Measurements from ENCODE around the gene ZNF212. TPM values are rescaled to one million over a fixed set of nuclear protein-coding genes. Genes with fewer than 3 reads are reported as not detected.

Gene ZNF212
- total RNA-seq, 4 donors from 2014 or later: 9.0 to 25.0 (median 14.0) TPM

DNA sequence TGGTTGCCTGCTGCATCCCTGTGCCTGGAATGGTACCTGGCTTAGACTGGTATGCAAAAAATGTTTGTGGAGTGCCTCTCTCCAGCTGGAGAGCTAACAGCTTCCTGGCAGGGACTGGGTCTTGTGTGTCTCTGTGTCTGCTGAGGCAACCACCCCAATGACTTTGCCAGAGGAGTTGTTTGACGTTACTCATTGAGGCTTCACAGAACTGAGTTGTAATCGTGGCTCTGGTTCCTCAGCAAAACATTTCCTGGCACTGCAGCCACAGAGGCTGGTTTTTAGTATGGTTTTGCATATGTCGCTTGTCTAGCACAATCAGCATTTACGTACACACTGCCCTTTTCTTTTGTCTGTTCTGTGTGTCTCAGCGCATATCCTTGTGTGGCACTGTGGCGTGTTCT lies 36.6 kb upstream of the ZNF212 start:
- DNase-seq (ENCODE audit: low spot score in 2 of 2): no peak
- intact Hi-C loops (cut with DNase I; ENCODE audit: low total_unique reads): no loop called here
- no peak overlapping the region for H3K4me3 ChIP-seq (ENCODE audit: low read depth, poor library complexity, severe bottlenecking)
- 83 to 85% methylated on average over 6 of the region's 6 CpGs for WGBS, 2 donors
- TF ChIP-seq, protein P1, sequence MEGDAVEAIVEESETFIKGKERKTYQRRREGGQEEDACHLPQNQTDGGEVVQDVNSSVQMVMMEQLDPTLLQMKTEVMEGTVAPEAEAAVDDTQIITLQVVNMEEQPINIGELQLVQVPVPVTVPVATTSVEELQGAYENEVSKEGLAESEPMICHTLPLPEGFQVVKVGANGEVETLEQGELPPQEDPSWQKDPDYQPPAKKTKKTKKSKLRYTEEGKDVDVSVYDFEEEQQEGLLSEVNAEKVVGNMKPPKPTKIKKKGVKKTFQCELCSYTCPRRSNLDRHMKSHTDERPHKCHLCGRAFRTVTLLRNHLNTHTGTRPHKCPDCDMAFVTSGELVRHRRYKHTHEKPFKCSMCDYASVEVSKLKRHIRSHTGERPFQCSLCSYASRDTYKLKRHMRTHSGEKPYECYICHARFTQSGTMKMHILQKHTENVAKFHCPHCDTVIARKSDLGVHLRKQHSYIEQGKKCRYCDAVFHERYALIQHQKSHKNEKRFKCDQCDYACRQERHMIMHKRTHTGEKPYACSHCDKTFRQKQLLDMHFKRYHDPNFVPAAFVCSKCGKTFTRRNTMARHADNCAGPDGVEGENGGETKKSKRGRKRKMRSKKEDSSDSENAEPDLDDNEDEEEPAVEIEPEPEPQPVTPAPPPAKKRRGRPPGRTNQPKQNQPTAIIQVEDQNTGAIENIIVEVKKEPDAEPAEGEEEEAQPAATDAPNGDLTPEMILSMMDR (IDR thresholded peaks at IDR 0.05): no peak
- TF ChIP-seq POLR2A (IDR thresholded peaks at IDR 0.05): no peak

DNA sequence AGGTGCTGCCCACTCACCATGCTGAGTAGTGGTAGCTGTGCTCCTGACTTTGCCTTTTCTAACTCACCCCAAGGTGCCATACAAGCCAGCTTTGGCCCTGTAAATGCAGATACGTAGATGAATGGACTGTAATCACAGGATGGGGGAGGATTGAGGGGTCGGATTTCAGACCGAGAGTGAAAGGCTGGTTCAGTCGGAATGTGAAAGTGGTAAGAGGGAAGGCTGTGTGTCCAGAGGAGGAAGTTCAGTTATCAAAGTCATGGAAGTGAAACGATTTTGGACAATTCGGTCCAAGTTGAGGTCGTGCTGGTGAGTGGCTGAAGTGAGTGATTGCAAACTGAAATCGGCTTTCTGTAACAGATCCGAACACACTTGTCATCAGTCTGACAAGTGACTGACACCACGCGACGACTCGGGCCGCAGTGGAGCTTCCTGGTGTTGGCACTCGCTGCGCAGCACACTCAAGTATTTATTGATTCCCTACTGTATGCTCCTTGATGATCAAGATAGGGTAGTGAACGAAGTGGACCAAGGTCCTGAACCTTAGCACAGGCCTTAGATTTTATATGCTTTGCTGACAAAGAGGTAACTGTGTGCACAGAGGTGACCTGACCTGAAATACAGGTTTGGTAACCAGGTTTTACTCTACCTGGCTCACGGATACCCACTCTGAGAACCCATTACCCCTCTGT lies 33.6 kb upstream of the ZNF212 start:
- TF ChIP-seq POLR2A (IDR thresholded peaks at IDR 0.05): no peak
- TF ChIP-seq, protein P1 (IDR thresholded peaks at IDR 0.05): no peak
- intact Hi-C loops (cut with DNase I; ENCODE audit: low total_unique reads): no loop called here
- no peak overlapping the region for H3K4me3 ChIP-seq (ENCODE audit: low read depth, poor library complexity, severe bottlenecking)
- no peak for DNase-seq (ENCODE audit: low spot score in 2 of 2)
- WGBS, 2 donors: 73 to 74% methylated on average over 18 of the region's 18 CpGs

DNA sequence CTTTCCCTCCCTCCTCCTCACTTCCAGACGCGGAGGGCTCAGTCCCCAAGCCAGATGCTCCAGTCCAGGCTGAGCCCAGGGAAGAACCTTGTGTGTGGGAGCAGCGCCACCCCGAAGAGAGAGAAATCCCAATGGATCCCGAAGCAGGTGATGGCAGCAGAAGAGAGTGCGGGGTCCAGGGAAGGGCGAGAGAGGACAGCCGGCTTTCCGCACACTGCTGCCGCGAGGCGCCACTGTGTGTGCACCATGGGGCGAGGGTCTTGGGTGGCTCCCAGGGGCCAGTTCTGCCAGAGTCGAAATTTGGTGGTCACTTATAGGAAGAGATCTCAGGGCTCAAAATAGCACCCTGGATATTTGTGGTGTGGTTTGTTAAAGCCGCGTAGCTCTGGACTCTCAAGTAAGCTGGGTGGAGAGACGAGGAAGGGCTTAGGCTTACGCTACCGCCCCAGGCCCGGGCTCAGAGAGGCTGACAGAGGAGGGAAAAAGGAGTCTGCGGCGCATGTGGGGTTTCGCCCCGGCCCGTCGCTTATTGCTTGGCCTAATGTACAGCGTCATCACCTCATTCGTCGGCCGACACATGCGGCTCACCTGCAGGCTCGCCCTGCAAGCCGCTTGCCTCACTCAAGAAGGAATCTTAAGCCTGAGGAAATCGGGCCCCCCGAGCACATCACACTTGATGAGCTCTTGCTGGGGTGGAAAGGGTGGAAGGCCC lies 32.0 kb upstream of the ZNF212 start:
- DNase-seq (ENCODE audit: low spot score in 2 of 2): no peak
- TF ChIP-seq, protein P1 (IDR thresholded peaks at IDR 0.05): no peak
- no peak for TF ChIP-seq POLR2A (IDR thresholded peaks at IDR 0.05)
- intact Hi-C loops (cut with DNase I; ENCODE audit: low total_unique reads): no loop called here
- no peak overlapping the region for H3K4me3 ChIP-seq (ENCODE audit: low read depth, poor library complexity, severe bottlenecking)
- WGBS, 2 donors: 87 to 89% methylated on average over 35 of the region's 35 CpGs

DNA sequence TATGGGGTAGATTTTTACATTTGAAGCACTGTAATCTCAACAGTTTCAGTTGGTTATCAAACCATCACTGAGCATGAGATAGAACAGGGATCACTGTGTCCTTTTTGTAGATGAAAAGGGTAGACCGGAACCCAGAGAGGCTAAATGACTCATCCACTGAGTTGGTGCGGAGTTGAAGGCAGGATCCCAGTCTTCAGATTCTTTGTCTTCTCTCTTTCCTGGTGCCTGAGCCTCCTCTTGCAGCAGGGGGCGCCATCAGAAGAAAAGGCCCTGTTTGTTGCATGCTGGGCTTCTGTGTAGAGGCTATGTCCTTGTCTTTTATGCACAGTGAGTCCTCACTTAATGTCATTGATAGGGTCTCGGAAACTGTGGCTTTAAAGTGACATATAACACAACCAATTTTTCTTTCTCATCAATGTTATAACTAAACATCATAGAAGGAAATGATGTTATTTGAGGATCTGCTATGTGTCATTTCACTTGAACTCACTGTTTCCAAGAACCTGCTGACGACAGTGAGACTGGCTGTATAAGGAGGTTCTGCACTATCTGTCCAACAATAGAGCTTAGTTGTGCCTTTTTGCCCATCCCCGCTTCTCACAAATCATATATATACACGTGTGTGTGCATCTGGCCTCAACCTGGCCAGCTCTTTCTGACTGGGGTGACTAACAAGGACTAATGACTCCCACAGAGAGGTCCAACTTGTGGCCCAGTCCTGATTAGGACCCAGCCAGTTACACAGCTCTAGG lies 29.8 kb upstream of the ZNF212 start:
- H3K4me3 ChIP-seq (ENCODE audit: low read depth, poor library complexity, severe bottlenecking): no peak overlapping the region
- TF ChIP-seq, protein P1 (IDR thresholded peaks at IDR 0.05): no peak
- no peak for TF ChIP-seq POLR2A (IDR thresholded peaks at IDR 0.05)
- WGBS, 2 donors: 62 to 69% methylated on average over 7 of the region's 7 CpGs
- intact Hi-C loops (cut with DNase I; ENCODE audit: low total_unique reads): no loop called here
- no peak for DNase-seq (ENCODE audit: low spot score in 2 of 2)

DNA sequence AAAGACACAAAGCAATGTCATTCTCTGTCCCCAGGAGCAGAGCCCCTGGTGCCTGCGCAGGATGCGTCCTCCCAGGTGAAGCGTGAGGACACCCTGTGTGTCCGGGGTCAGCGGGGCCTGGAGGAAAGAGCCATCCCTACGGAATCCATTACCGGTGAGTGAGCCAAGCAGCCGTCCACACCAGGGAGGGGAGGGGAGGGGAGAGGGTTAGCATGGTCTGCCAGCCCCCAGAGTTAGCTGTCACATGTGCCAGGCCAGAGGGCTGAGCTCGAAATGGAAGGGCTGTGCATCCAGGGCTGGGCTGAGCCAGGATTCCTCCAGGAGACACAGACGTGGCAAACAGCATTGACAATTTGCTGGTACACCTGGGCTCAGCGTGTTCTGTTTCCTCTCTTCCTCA lies 28.9 kb upstream of the ZNF212 start:
- WGBS, 2 donors: 89 to 93% methylated on average over 10 to 11 of the region's 11 CpGs
- H3K4me3 ChIP-seq (ENCODE audit: low read depth, poor library complexity, severe bottlenecking): no peak overlapping the region
- TF ChIP-seq POLR2A (IDR thresholded peaks at IDR 0.05): no peak
- TF ChIP-seq, protein P1 (IDR thresholded peaks at IDR 0.05): no peak
- DNase-seq (ENCODE audit: low spot score in 2 of 2): no peak
- intact Hi-C loops (cut with DNase I; ENCODE audit: low total_unique reads): no loop called here

Data from lower leg skin (tissue), 4 donors.